HepG2 (cell line): ENCODE results near the gene ZFHX3. TPM values are rescaled to one million over a fixed set of nuclear protein-coding genes. Genes with fewer than 3 reads are reported as not detected.

Experiments used
- ATAC-seq: fragments of 200-7000 bp; cut with Tn5 transposase; 3 replicates; pipeline ENCODE4 v1.9.1; 2020; ENCODE audit warnings: mild to moderate bottlenecking, moderate library complexity
- BruUV-seq: library from RNA; stranded (reverse); fragments of 400-500 nt; replicated peaks from 2 replicates; lab custom pipeline; 2021; lab: Mats Ljungman, UMichigan
- CTCF ChIA-PET: fragments of 300-600 bp; formaldehyde crosslinking; extraction: SDS; loops from one replicate; lab custom pipeline; 2021; ENCODE audit warnings: low total read pairs, inconsistent platforms, low intra/inter-chr PET ratio; lab: Yijun Ruan, JAX
- POLR2A ChIA-PET: fragments of 350-600 bp; sonication (Branson Sonifier 250); formaldehyde crosslinking; loops from one replicate; lab custom pipeline; 2020; ENCODE audit warnings: antibody characterized with exemption, inconsistent platforms; lab: Yijun Ruan, JAX
- DNase-seq: peaks from one replicate; pipeline ENCODE4 v3.0.0-alpha.2; 2015; ENCODE audit warnings: low spot score
- FAIRE-seq: peaks from 3 replicates; lab custom pipeline; 2011; peaks lifted over from hg19 to GRCh38; lab: Jason Lieb, UNC
- H2AFZ ChIP-seq: one replicate; pipeline ENCODE4 v1.6.1; 2011; ENCODE audit warnings: low read length, inconsistent platforms
- H3K27ac ChIP-seq: fragments of 300-600 bp; 3 replicates; pipeline ENCODE4 v1.8.0; 2011; ENCODE audit warnings: mixed run types, mild to moderate bottlenecking, mixed read lengths, low read length, inconsistent platforms; ENCODE audit not compliant: insufficient read depth; ENCODE audit errors: extremely low read length
- H3K27me3 ChIP-seq, 2 experiments: fragments of 200-600 bp in 1 of 2; 2 replicates in 1 of 2; 3 replicates in 1 of 2; pipeline versions ENCODE4 v1.6.0 to v1.8.0; 2011; ENCODE audit warnings: low read length in 2 of 2, mild to moderate bottlenecking in 2 of 2, moderate library complexity in 2 of 2, inconsistent platforms in 1 of 2; ENCODE audit not compliant: insufficient read depth in 2 of 2, control insufficient read depth in 1 of 2
- H3K36me3 ChIP-seq, 2 experiments: fragments of 200-600 bp in 1 of 2; replicated peaks in 1 of 2; 2 replicates in 1 of 2; 3 replicates in 1 of 2; pipeline versions ENCODE4 v1.5.1 to v1.8.0; 2011; ENCODE audit warnings: low read length in 2 of 2, inconsistent platforms in 1 of 2; ENCODE audit not compliant: insufficient read depth in 2 of 2, control insufficient read depth in 1 of 2
- H3K4me1 ChIP-seq: 2 replicates; pipeline ENCODE4 v1.5.1; 2012; ENCODE audit warnings: low read length, inconsistent platforms; ENCODE audit not compliant: insufficient read depth
- H3K4me2 ChIP-seq: 2 replicates; pipeline ENCODE4 v1.6.0; 2011; ENCODE audit warnings: low read depth, low read length, inconsistent platforms
- H3K4me3 ChIP-seq, 3 experiments: fragments of 200-600 bp in 1 of 3; sonication (generic), shearing (Covaris generic) in 1 of 3; replicated peaks in 1 of 3; 2 replicates each; pipeline ENCODE4 v1.5.1; 2011 to 2016; ENCODE audit warnings: low read length in 3 of 3, inconsistent platforms in 2 of 3, low read depth in 2 of 3, mild to moderate bottlenecking in 2 of 3, control low read depth in 1 of 3, mixed read lengths in 1 of 3; ENCODE audit not compliant: insufficient read depth in 1 of 3
- H3K79me2 ChIP-seq: one replicate; pipeline ENCODE4 v1.6.1; 2011; ENCODE audit warnings: low read length, inconsistent platforms; ENCODE audit not compliant: insufficient read depth
- H3K9ac ChIP-seq: 2 replicates; pipeline ENCODE4 v1.6.0; 2011; ENCODE audit warnings: mild to moderate bottlenecking, low read depth, low read length, inconsistent platforms; ENCODE audit not compliant: insufficient read depth
- H3K9me3 ChIP-seq: 2 replicates; pipeline ENCODE4 v1.5.1; 2012; ENCODE audit warnings: mild to moderate bottlenecking, low read length
- H4K20me1 ChIP-seq: 2 replicates; pipeline ENCODE4 v1.6.0; 2011; ENCODE audit warnings: inconsistent platforms, mild to moderate bottlenecking, low read length, moderate library complexity; ENCODE audit not compliant: insufficient read depth
- ATF6 ChIP-seq: sonication (generic); formaldehyde crosslinking; conservative IDR thresholded peaks from 2 replicates; pipeline ENCODE4 v1.4.0; 2020; ENCODE audit warnings: missing genetic modification reagents
- ELF4 ChIP-seq: sonication (generic); formaldehyde crosslinking; IDR thresholded peaks from 2 replicates; pipeline ENCODE4 v1.5.0; 2020; ENCODE audit warnings: missing genetic modification reagents, mild to moderate bottlenecking, moderate library complexity, borderline replicate concordance
- GZF1 ChIP-seq: sonication (generic); formaldehyde crosslinking; IDR thresholded peaks from 2 replicates; pipeline ENCODE4 v1.5.1; 2020; ENCODE audit warnings: mild to moderate bottlenecking, missing genetic modification reagents
- HDAC1 ChIP-seq: sonication (generic); formaldehyde crosslinking; IDR thresholded peaks from 2 replicates; pipeline ENCODE4 v1.5.1; 2020; ENCODE audit warnings: mild to moderate bottlenecking, missing genetic modification reagents
- IRF2 ChIP-seq: IDR thresholded peaks from 2 replicates; pipeline ENCODE4 v1.6.1; 2018; ENCODE audit warnings: missing genetic modification reagents, missing compliant biosample characterization
- IRF9 ChIP-seq: sonication (generic); formaldehyde crosslinking; IDR thresholded peaks from 2 replicates; pipeline ENCODE4 v1.8.0; 2022; ENCODE audit warnings: missing genetic modification reagents, mild to moderate bottlenecking, borderline replicate concordance
- MED1 ChIP-seq: sonication (generic); formaldehyde crosslinking; IDR thresholded peaks from 2 replicates; pipeline ENCODE4 v1.4.0; 2020; ENCODE audit warnings: missing genetic modification reagents
- NR2C2 ChIP-seq: sonication (generic); formaldehyde crosslinking; IDR thresholded peaks from 2 replicates; pipeline ENCODE4 v1.4.0; 2020; ENCODE audit warnings: missing genetic modification reagents, mild to moderate bottlenecking, moderate library complexity, borderline replicate concordance
- PCBP1 ChIP-seq: fragments of 200-400 bp; formaldehyde crosslinking; IDR thresholded peaks from 2 replicates; pipeline ENCODE4 v1.6.1; 2017; ENCODE audit warnings: mild to moderate bottlenecking, low read depth, low read length, borderline replicate concordance
- RBFOX2 ChIP-seq: fragments of 200-400 bp; formaldehyde crosslinking; IDR thresholded peaks from 2 replicates; pipeline ENCODE4 v1.6.1; 2017; ENCODE audit warnings: low read depth, mild to moderate bottlenecking, low read length
- TFE3 ChIP-seq: IDR thresholded peaks from 2 replicates; pipeline ENCODE4 v1.6.1; 2016
- ZBTB1 ChIP-seq: sonication (generic); formaldehyde crosslinking; IDR thresholded peaks from 2 replicates; pipeline ENCODE4 v1.4.0; 2020; ENCODE audit warnings: missing genetic modification reagents, borderline replicate concordance
- ZNF513 ChIP-seq: sonication (generic); formaldehyde crosslinking; conservative IDR thresholded peaks from 2 replicates; pipeline ENCODE4 v1.5.0; 2020; ENCODE audit warnings: missing genetic modification reagents
- ZNF704 ChIP-seq: sonication (generic); formaldehyde crosslinking; IDR thresholded peaks from 2 replicates; pipeline ENCODE4 v1.8.1; 2023; ENCODE audit warnings: mild to moderate bottlenecking, inconsistent platforms, moderate library complexity, missing genetic modification reagents, borderline replicate concordance
- ZNF709 ChIP-seq: sonication (generic); formaldehyde crosslinking; IDR thresholded peaks from 2 replicates; pipeline ENCODE4 v1.5.0; 2020; ENCODE audit warnings: mild to moderate bottlenecking, missing genetic modification reagents
- ZNF816 ChIP-seq: sonication (generic); formaldehyde crosslinking; IDR thresholded peaks from 2 replicates; pipeline ENCODE4 v1.8.0; 2022; ENCODE audit warnings: missing genetic modification reagents, mild to moderate bottlenecking, borderline replicate concordance
- ZNF879 ChIP-seq: sonication (generic); formaldehyde crosslinking; IDR thresholded peaks from 2 replicates; pipeline ENCODE4 v1.8.1; 2023; ENCODE audit warnings: missing genetic modification reagents
- ZNF883 ChIP-seq: sonication (generic); formaldehyde crosslinking; IDR thresholded peaks from 2 replicates; pipeline ENCODE4 v1.5.1; 2020; ENCODE audit warnings: mild to moderate bottlenecking, missing genetic modification reagents; ENCODE audit errors: not compliant biosample characterization
- WGBS: methylation state at CpG from one replicate; pipeline ENCODE4 v1.1.6; 2017; ENCODE audit warnings: low lambda C conversion rate; 5-methylcytosine and 5-hydroxymethylcytosine counted together
- in situ Hi-C: cut with HindIII; loops from 2 replicates; pipeline ENCODE4 v1.10.0; 2017; ENCODE audit warnings: low pct_unique_long_range_greater_than_20kb; ENCODE audit not compliant: extremely low pct_ligation_motif_present
- intact Hi-C: fragments of 100-400 bp; cut with micrococcal nuclease; formaldehyde crosslinking; loops from one replicate; pipeline ENCODE4 v1.10.0; 2022; ENCODE audit not compliant: unreplicated experiment
- polyA plus RNA-seq, 8 experiments: library from polyadenylated mRNA; depleted of rRNA in 3 of 8; stranded (reverse) in 7 of 8; unstranded in 1 of 8; fragments of >200 nt; fragmentation: Illumina TruSeq in 4 of 8; extraction: Trizol in 4 of 8; gene quantifications; 2 replicates each; pipeline versions ENCODE4 v1.2.1 to v1.2.3, GENCODE V29; 2011 to 2016; ENCODE audit warnings: low read depth in 4 of 8, missing spikeins in 1 of 8, mixed read lengths in 1 of 8; ENCODE audit not compliant: insufficient read depth in 1 of 8
- total RNA-seq, 5 experiments: library from RNA; depleted of rRNA; stranded (reverse); fragments of >200 nt; fragmentation: Illumina TruSeq; extraction: Trizol; gene quantifications; 2 replicates each; pipeline ENCODE4 v1.2.3, GENCODE V29; 2016; ENCODE audit warnings: low read depth in 1 of 5

Gene ZFHX3
- total and polyA plus RNA-seq, 2 of the 13 experiments (the other 11 are each of a cell fraction or from before 2014, with no cell fraction given) = 5.0 to 6.0 TPM

- no peak overlapping the region for H3K27ac ChIP-seq
These were observed 102.3 kb downstream of the ZFHX3 start for GRCh38 chr16:72945611-72946010.

More at GRCh38 chr16:72945611-72946010, 102.3 kb downstream of the ZFHX3 start:
- no peaks in the 10 kb centered on the region for H3K9me3 ChIP-seq
- peaks cover 62% of the 10 kb centered on the region for H3K79me2 ChIP-seq
- H4K20me1 ChIP-seq = peaks cover 13% of the 10 kb centered on the region; the same call in 1 of the 2 replicates
- WGBS = 94% methylated on average over 8 of the region's 8 CpGs
- no peak overlapping the region for H3K4me3 ChIP-seq
- POLR2A ChIA-PET = no interaction called here
- FAIRE-seq (no peak), DNase-seq (no peak), ATAC-seq (no peak)
- H3K4me2 ChIP-seq = no peak overlapping the region
- TF ChIP-seq ZBTB1 (CRISPR knock-in tag) (no peak), HDAC1 (CRISPR knock-in tag) (no peak), ZNF883 (CRISPR knock-in tag) (no peak), IRF2 (CRISPR knock-in tag) (no peak), IRF9 (CRISPR knock-in tag) (no peak), NR2C2 (CRISPR knock-in tag) (no peak), ZNF704 (CRISPR knock-in tag) (no peak), PCBP1 (no peak), ZNF816 (CRISPR knock-in tag) (no peak), TFE3 (no peak), ATF6 (CRISPR knock-in tag) (no peak), ZNF879 (no peak), MED1 (CRISPR knock-in tag) (no peak), ZNF709 (CRISPR knock-in tag) (no peak), ELF4 (no peak), RBFOX2 (no peak), GZF1 (no peak), ZNF513 (no peak)
- peaks cover 31 to 74% of the 10 kb centered on the region in 2 experiments for H3K36me3 ChIP-seq
- no peaks in the 10 kb centered on the region for H3K27me3 ChIP-seq
- peaks cover 45% of the 10 kb centered on the region for H3K4me1 ChIP-seq
- intact Hi-C loops = no loop called here
- CTCF ChIA-PET = no interaction called here
- no TSS peak for BruUV-seq
- in situ Hi-C loops = loop anchor here (5.0 kb wide), 1 partner anchor 102 kb away; the partner anchor contains the start of gene ZFHX3
- no peak overlapping the region for H3K9ac ChIP-seq
- no peak overlapping the region for H2AFZ ChIP-seq
